Subcutaneous adipose tissue (tissue), 4 donors: ENCODE data around the gene INPP4B. TPM values are rescaled to one million over a fixed set of nuclear protein-coding genes. Genes with fewer than 3 reads are reported as not detected.

ENCODE experiments used
- total RNA-seq, 4 donors: library from RNA; depleted of rRNA; stranded (reverse); fragments of >200 nt; gene quantifications; one replicate each; pipeline ENCODE4 v1.1.0, GENCODE V29; 2016
- TF ChIP-seq, protein P1 (sequence below): fragments of 450-650 bp; IDR thresholded peaks from one replicate; pipeline ENCODE4 v1.5.1; 2016; ENCODE audit warnings: low read depth, mild to moderate bottlenecking, control low read depth, antibody characterized with exemption, moderate library complexity

The INPP4B gene
- total RNA-seq, 4 donors from 2014 or later: 14.3 to 28.1 (median 24.6) TPM

DNA sequence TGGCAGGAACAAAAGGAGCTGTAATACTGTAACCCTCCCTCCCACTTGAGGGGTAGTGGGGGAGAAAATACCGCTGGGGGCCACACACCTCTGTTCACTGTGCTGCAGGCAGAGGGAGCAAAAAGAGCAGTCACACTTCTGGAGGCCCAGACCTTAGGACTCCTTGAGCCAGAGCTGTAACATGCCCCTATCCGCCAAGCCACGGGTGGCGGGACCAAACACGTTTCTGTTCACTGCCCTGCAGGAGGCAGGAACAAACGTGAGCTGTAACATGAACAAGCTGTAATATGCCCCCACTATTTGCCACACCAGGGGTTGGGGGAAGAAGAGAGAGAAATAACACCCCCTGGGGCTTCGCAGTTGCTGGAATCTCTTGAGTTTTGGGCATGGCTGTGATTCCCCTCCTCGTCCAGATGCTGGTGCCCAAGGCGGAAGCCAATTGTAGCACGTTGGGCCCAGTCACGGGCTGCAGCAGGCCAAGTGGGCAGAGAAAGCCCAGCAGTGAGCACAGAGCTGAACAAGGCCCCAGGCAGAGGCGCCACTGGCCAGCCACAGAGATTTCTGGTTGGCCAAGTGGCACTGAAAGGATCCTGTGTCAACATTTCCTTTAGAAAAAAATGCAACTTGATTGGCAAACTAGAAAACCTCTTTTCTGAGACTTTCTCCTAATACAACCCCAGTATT lies 509.7 kb downstream of the INPP4B start:
- TF ChIP-seq, protein P1, sequence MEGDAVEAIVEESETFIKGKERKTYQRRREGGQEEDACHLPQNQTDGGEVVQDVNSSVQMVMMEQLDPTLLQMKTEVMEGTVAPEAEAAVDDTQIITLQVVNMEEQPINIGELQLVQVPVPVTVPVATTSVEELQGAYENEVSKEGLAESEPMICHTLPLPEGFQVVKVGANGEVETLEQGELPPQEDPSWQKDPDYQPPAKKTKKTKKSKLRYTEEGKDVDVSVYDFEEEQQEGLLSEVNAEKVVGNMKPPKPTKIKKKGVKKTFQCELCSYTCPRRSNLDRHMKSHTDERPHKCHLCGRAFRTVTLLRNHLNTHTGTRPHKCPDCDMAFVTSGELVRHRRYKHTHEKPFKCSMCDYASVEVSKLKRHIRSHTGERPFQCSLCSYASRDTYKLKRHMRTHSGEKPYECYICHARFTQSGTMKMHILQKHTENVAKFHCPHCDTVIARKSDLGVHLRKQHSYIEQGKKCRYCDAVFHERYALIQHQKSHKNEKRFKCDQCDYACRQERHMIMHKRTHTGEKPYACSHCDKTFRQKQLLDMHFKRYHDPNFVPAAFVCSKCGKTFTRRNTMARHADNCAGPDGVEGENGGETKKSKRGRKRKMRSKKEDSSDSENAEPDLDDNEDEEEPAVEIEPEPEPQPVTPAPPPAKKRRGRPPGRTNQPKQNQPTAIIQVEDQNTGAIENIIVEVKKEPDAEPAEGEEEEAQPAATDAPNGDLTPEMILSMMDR: no peak

DNA sequence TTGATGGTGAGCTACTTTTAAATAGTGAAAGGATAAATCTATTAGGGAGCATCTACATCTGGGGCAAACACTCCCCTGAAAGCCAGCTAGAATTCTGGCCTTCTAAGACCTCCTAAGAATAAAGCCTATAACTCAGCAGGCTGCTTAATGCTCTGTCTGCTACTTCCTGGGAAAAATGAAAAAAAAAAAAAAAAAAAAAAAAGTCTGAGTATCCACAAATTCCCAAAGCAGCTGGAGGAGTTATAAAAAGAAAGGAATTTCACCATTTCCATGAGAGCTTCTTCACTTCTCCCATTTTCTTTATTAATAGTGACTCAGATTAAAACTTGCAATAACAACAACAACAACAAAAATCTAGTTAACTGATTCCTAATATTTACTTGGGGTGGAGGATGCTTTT lies 511.2 kb downstream of the INPP4B start:
- TF ChIP-seq, protein P1: no peak

DNA sequence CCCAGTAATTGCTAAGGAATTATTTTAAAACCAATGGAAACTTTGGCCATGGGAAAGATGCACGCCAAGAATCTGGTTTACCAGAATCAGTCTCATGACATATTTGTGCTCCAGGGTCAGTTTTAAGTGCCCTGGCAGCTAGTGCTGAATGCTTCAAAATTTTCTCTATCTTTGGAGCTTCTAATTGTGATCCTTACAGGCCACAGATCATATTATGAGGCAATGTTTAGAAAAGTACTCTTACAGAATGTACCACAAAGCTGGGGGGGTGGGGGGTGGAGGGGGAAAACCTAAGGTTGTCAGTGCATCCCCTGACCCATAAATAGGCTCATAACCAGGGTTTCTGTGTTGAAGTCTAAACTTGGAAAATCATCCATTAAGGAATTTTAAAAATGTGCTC lies 514.5 kb downstream of the INPP4B start:
- TF ChIP-seq, protein P1: no peak

DNA sequence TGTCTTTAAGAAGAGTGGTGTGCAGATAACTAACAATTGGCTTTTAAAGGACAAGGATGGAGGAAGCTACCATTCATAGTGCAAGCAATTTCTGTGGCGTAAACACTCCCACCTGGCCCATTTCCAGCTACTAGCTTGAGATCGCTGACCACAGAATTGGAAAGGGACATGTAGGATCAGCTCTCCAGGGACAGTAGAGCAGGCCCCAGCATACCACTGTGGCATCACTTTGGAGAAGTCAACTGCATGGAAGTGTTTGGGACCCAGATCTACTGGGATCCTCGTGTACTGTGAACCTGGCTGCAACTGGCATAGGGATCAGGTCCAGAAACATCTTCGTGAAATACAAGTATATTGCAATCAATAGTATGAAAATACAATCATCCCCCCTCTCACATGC lies 515.0 kb downstream of the INPP4B start:
- TF ChIP-seq, protein P1: no peak

DNA sequence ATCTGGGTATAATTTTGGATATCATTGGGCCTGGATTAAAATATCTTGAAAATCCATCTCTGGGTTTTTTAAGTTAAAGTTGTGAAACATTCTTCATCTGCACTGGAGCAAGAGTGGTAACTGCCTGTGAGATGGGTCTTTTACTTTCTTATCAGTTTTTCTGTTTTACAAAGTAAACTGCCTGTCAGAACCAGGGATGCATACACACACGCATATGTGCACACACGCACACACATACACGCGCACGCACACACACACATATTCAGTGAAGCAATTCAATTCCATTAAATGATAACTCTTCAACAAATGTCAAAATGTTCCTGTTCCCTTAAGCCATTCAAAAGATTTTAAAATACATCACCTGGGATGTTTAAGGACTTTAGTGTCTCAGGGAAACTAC lies 515.8 kb downstream of the INPP4B start:
- TF ChIP-seq, protein P1: no peak

DNA sequence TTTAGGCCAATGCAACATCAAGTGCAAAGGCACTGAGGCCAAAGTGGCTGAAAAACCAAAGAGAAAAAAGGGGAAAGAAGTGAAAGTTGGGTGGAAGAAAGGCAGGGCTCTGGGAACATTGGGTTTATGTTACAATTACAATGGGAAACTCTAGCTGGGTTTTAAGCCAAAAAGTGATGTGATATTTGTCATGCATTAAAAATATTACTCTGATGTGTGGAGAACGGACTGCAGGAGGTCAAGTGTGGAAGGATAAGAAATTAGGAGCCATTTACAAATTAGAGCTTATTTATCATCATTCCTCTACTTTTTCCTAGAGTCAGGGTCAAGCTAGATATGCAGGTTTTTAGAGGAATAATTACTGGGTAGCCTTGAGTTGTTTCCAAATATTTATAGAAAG lies 516.8 kb downstream of the INPP4B start:
- TF ChIP-seq, protein P1: no peak

DNA sequence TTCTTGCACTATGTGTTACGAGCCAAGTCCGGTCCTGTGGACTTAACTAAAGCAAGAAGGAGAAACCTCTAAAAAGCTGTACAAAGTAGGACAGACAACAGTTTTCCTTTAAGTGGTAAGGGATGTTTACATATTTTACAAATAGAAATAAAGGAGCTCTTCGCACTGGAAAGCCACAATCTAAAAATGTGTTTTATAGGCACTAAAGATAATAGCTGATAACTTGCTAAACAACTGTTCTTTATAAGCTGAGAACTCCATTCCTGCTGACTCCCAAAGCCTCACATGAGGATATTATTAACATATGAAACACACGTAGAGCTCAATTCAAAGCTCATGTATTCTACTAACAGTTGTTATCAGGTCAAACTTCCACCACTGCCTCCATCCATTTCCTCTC lies 519.9 kb downstream of the INPP4B start:
- TF ChIP-seq, protein P1: no peak
